Chondrocyte (in vitro differentiated cells): ENCODE measurements around the gene LOXHD1. TPM values are rescaled to one million over a fixed set of nuclear protein-coding genes. Genes with fewer than 3 reads are reported as not detected.

Source experiments
- DNase-seq: peaks from one replicate; pipeline ENCODE4 v3.0.0; 2021; ENCODE audit warnings: mixed read lengths, low spot score
- H3K27ac Mint-ChIP-seq: one replicate; pipeline ENCODE4 v1.8.0; 2021; ENCODE audit warnings: mild to moderate bottlenecking, moderate library complexity, mixed read lengths; ENCODE audit not compliant: unreplicated experiment
- H3K27me3 Mint-ChIP-seq: 2 replicates; pipeline ENCODE4 v1.8.0; 2021; ENCODE audit warnings: low read depth, mixed read lengths
- H3K36me3 Mint-ChIP-seq: 2 replicates; pipeline ENCODE4 v1.8.0; 2021; ENCODE audit warnings: low read depth, mixed read lengths
- H3K4me1 Mint-ChIP-seq: 2 replicates; pipeline ENCODE4 v1.8.0; 2021; ENCODE audit warnings: low read depth, mild to moderate bottlenecking, mixed read lengths
- H3K4me3 Mint-ChIP-seq: one replicate; pipeline ENCODE4 v1.8.0; 2021; ENCODE audit warnings: mild to moderate bottlenecking, moderate library complexity, mixed read lengths; ENCODE audit not compliant: unreplicated experiment
- H3K9me3 Mint-ChIP-seq: 2 replicates; pipeline ENCODE4 v1.8.0; 2021; ENCODE audit warnings: low read depth, mixed read lengths
- total RNA-seq: library from RNA; stranded (reverse); gene quantifications from 3 replicates; pipeline ENCODE4 v1.2.1, GENCODE V29; 2021
- TF ChIP-seq, protein P1 (sequence below): fragments of 200-600 bp; sonication (generic); IDR thresholded peaks from 2 replicates; pipeline ENCODE4 v1.5.0; 2021; ENCODE audit warnings: antibody characterized with exemption, mild to moderate bottlenecking, moderate library complexity

LOXHD1 gene
- total RNA-seq, 1 donor from 2014 or later = not detected

GRCh38 chr18:46471809-46472498, 185.1 kb downstream of the LOXHD1 start:
- TF ChIP-seq, protein P1, sequence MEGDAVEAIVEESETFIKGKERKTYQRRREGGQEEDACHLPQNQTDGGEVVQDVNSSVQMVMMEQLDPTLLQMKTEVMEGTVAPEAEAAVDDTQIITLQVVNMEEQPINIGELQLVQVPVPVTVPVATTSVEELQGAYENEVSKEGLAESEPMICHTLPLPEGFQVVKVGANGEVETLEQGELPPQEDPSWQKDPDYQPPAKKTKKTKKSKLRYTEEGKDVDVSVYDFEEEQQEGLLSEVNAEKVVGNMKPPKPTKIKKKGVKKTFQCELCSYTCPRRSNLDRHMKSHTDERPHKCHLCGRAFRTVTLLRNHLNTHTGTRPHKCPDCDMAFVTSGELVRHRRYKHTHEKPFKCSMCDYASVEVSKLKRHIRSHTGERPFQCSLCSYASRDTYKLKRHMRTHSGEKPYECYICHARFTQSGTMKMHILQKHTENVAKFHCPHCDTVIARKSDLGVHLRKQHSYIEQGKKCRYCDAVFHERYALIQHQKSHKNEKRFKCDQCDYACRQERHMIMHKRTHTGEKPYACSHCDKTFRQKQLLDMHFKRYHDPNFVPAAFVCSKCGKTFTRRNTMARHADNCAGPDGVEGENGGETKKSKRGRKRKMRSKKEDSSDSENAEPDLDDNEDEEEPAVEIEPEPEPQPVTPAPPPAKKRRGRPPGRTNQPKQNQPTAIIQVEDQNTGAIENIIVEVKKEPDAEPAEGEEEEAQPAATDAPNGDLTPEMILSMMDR = no peak
- Mint-ChIP-seq H3K27ac (no peak overlapping the region), H3K9me3 (no peaks in the 10 kb centered on the region), H3K27me3 (peaks cover 15% of the 10 kb centered on the region), H3K4me3 (no peak overlapping the region), H3K36me3 (no peaks in the 10 kb centered on the region), H3K4me1 (peaks cover 22% of the 10 kb centered on the region)
- DNase-seq = no peak

DNA sequence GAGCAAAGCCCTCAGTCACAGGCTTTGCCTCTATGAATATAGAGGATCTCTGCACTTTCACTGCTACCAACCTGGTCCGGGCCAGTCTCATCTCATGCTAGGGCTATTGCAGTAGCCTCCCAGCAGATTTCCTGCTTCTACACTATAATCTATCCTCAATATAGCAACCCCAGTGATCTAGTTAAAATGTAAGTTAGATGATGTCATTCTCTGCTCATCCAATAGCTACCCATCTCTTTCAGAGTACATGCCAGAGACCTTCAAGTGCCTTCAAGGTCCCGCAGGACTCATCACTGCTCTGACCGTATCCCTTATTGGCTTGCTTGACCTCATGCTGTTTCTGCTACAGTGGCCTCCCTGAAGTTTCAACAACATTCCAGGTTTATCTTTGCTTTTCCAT, 186.3 kb downstream of the LOXHD1 start:
- Mint-ChIP-seq H3K36me3 (no peaks in the 10 kb centered on the region), H3K27ac (no peak overlapping the region)

DNA sequence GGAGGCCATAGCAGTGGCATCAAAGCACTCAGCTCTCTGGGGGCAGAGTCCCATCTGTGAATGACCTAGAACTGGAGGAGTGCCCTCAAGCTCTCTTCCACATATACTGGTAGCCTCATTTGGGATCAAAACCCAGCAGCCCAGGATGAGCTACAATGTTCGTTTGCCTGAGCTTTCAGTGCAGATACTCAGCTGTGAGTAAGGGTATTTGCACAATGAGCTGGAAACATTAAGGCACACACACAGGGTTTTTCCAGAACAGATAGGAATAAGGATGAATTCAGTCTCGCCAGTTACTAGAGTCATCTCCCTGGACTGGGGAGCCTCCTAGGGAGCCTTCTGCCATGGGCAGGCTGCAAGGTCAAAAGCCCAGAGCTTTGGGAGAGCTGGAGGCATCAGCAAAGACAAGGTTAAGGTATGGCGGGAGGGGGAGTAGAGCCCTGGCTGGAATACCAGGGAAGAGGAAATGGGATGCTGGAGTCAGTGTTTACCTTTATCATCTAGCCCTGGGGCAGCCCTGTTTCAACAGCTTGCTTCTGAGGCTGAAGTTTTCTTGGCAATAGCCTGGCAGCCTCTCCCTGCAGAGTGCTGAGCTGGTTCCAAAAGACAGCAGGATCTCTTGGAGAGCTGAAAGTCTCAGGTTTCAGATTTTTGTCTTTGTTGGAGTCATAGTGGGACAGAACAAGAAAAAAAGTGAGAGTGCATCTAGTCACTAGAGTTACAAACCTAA, 187.7 kb downstream of the LOXHD1 start:
- TF ChIP-seq, protein P1 = no peak
- Mint-ChIP-seq H3K36me3 (no peaks in the 10 kb centered on the region), H3K4me3 (no peak overlapping the region), H3K27me3 (peaks cover 5% of the 10 kb centered on the region), H3K9me3 (no peaks in the 10 kb centered on the region), H3K27ac (peak overlapping the region; percentile 60), H3K4me1 (peaks cover 37% of the 10 kb centered on the region)
- no peak for DNase-seq

More for the DNA sequence above, 186.3 kb downstream of the LOXHD1 start:
- DNase-seq = no peak
- H3K27me3 Mint-ChIP-seq = peaks cover 6% of the 10 kb centered on the region
- H3K4me3 Mint-ChIP-seq = no peak overlapping the region
- TF ChIP-seq, protein P1 = no peak
- no peaks in the 10 kb centered on the region for H3K9me3 Mint-ChIP-seq
- H3K4me1 Mint-ChIP-seq = peaks cover 30% of the 10 kb centered on the region

GRCh38 chr18:46468426-46469180, 188.4 kb downstream of the LOXHD1 start:
- H3K4me3 Mint-ChIP-seq = no peak overlapping the region
- H3K36me3 Mint-ChIP-seq = no peaks in the 10 kb centered on the region
- TF ChIP-seq, protein P1 = no peak
- peaks cover 37% of the 10 kb centered on the region for H3K4me1 Mint-ChIP-seq
- H3K27ac Mint-ChIP-seq = no peak overlapping the region
- no peak for DNase-seq
- peaks cover 8% of the 10 kb centered on the region for H3K27me3 Mint-ChIP-seq
- H3K9me3 Mint-ChIP-seq = no peaks in the 10 kb centered on the region
